HG02610 (cell line): ENCODE data around the gene SCRN3.

ENCODE experiments used
- ATAC-seq: cut with Tn5 transposase; IDR thresholded peaks from one replicate; pipeline ENCODE4 v1.9.1; 2021; ENCODE audit warnings: mild to moderate bottlenecking, moderate library complexity; ENCODE audit not compliant: unreplicated experiment

The SCRN3 gene

GRCh38 chr2:174477759-174478158 is 82.2 kb downstream of the SCRN3 start:
- ATAC-seq, result no peak
